ENCODE data around the gene P2RX3. TPM values are rescaled to one million over a fixed set of nuclear protein-coding genes. Genes with fewer than 3 reads are reported as not detected.

P2RX3 gene
- total RNA-seq, 1 donor from 2014 or later: 2.0 TPM

DNA sequence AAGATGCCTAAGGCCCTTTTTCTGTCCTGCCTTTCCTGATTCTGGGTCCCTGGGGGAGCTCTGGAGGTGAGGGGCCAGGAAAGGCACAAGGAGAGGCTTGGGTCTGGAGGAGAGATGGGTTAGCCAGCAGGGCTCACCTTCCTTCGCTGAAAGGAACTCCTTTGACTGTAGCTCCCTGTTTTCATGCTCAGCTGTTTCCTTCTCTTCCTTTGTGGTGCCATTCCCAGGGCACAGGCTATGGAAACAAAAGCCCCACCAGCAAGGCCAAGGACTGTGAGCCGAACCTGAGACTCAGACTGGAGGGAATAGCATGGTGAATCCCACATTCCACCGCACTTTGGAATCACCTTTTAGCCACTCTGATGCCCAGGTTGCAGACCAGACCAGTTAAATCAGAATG is 78.3 kb downstream of the P2RX3 start:
- Mint-ChIP-seq H3K27ac (no peak overlapping the region), H3K36me3 (peaks cover 38% of the 10 kb centered on the region), H3K9me3 (no peaks in the 10 kb centered on the region), H3K4me3 (no peak overlapping the region), H3K4me1 (no peaks in the 10 kb centered on the region), H3K27me3 (ENCODE audit: low read depth) (no peaks in the 10 kb centered on the region)
- TF ChIP-seq, protein P1, sequence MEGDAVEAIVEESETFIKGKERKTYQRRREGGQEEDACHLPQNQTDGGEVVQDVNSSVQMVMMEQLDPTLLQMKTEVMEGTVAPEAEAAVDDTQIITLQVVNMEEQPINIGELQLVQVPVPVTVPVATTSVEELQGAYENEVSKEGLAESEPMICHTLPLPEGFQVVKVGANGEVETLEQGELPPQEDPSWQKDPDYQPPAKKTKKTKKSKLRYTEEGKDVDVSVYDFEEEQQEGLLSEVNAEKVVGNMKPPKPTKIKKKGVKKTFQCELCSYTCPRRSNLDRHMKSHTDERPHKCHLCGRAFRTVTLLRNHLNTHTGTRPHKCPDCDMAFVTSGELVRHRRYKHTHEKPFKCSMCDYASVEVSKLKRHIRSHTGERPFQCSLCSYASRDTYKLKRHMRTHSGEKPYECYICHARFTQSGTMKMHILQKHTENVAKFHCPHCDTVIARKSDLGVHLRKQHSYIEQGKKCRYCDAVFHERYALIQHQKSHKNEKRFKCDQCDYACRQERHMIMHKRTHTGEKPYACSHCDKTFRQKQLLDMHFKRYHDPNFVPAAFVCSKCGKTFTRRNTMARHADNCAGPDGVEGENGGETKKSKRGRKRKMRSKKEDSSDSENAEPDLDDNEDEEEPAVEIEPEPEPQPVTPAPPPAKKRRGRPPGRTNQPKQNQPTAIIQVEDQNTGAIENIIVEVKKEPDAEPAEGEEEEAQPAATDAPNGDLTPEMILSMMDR (IDR thresholded peaks at IDR 0.05; ENCODE audit: unreplicated experiment): no peak
- no peak for DNase-seq (ENCODE audit: low spot score in 2 of 2, unreplicated experiment in 2 of 2)

DNA sequence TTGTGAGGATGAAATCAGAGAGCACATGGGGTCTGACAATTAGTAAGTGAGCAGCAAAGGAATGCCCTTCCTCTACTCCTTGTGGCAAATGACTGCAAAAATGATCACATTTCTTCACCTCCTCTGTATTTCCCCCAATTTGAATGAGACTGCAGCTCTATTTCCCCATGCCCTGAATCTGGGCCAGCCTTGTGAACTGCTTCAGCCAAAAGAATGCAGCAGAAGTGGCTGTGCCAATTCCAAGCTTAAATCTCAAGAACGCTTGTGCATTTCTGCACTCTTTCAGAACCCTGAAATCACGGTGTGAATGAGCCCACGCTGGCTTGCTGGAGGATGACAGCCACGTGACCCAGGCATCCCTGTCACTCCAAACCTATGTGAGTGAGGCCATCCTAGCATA is 78.9 kb downstream of the P2RX3 start:
- Mint-ChIP-seq H3K4me1 (no peaks in the 10 kb centered on the region), H3K27ac (no peak overlapping the region), H3K9me3 (no peaks in the 10 kb centered on the region), H3K4me3 (no peak overlapping the region), H3K27me3 (ENCODE audit: low read depth) (no peaks in the 10 kb centered on the region), H3K36me3 (peaks cover 38% of the 10 kb centered on the region)
- TF ChIP-seq, protein P1 (IDR thresholded peaks at IDR 0.05; ENCODE audit: unreplicated experiment): no peak
- no peak for DNase-seq (ENCODE audit: low spot score in 2 of 2, unreplicated experiment in 2 of 2)

GRCh38 chr11:57418131-57418530 is 80.0 kb downstream of the P2RX3 start:
- Mint-ChIP-seq H3K9me3 (no peaks in the 10 kb centered on the region), H3K36me3 (peaks cover 38% of the 10 kb centered on the region), H3K27me3 (ENCODE audit: low read depth) (no peaks in the 10 kb centered on the region), H3K27ac (no peak overlapping the region), H3K4me3 (no peak overlapping the region), H3K4me1 (no peaks in the 10 kb centered on the region)
- DNase-seq (ENCODE audit: low spot score in 2 of 2, unreplicated experiment in 2 of 2): no peak
- TF ChIP-seq, protein P1 (IDR thresholded peaks at IDR 0.05; ENCODE audit: unreplicated experiment): no peak

GRCh38 chr11:57419146-57419545 is 81.0 kb downstream of the P2RX3 start:
- Mint-ChIP-seq H3K4me3 (no peak overlapping the region), H3K36me3 (peaks cover 32% of the 10 kb centered on the region), H3K27me3 (ENCODE audit: low read depth) (no peaks in the 10 kb centered on the region), H3K9me3 (no peaks in the 10 kb centered on the region), H3K27ac (no peak overlapping the region), H3K4me1 (no peaks in the 10 kb centered on the region)
- TF ChIP-seq, protein P1 (IDR thresholded peaks at IDR 0.05; ENCODE audit: unreplicated experiment): no peak
- DNase-seq (ENCODE audit: low spot score in 2 of 2, unreplicated experiment in 2 of 2): no peak

DNA sequence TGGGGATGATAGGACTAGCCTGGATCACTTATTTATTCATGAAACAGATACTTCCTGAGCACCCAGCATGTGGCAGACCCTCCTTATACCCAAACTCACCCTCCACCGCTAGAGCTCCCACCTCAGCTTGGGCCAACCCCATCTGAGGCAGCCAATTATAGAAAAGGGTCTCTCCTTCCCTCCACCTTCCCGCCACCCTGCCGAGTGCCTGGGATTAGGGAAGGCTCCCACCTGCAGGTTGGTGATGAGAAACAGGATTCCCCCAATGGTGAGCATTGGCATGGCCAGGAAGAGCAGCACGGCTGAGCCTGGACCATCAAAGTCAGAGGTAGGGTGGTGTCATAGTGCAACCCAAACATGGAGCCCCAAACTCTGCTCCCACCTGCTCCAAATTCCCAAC is 82.9 kb downstream of the P2RX3 start:
- peaks cover 11% of the 10 kb centered on the region for H3K4me1 Mint-ChIP-seq
- peaks cover 19% of the 10 kb centered on the region for H3K36me3 Mint-ChIP-seq

More for the DNA sequence above, 82.9 kb downstream of the P2RX3 start:
- Mint-ChIP-seq H3K4me3 (no peak overlapping the region), H3K27me3 (ENCODE audit: low read depth) (no peaks in the 10 kb centered on the region), H3K9me3 (no peaks in the 10 kb centered on the region), H3K27ac (no peak overlapping the region)
- TF ChIP-seq, protein P1 (IDR thresholded peaks at IDR 0.05; ENCODE audit: unreplicated experiment): no peak
- no peak for DNase-seq (ENCODE audit: low spot score in 2 of 2, unreplicated experiment in 2 of 2)
